ENCODE results near the gene DTL.

DTL gene

GRCh38 chr1:212135166-212135565 lies 99.6 kb downstream of the DTL start:
- no peak for DNase-seq

- DNase-seq: no peak
These were observed 102.3 kb downstream of the DTL start for GRCh38 chr1:212137854-212138253.

GRCh38 chr1:212138457-212138856 lies 102.9 kb downstream of the DTL start:
- DNase-seq: no peak

GRCh38 chr1:212139526-212140135 lies 104.1 kb downstream of the DTL start:
- DNase-seq: no peak

- DNase-seq: no peak
These were observed 105.9 kb downstream of the DTL start for GRCh38 chr1:212141404-212141803.

- no peak for DNase-seq
These were observed 107.5 kb downstream of the DTL start for GRCh38 chr1:212142883-212143530.

- no peak for DNase-seq
These were observed 112.1 kb downstream of the DTL start for GRCh38 chr1:212147581-212148033.

GRCh38 chr1:212149566-212149965 lies 114.0 kb downstream of the DTL start:
- no peak for DNase-seq

- no peak for DNase-seq
These were observed 116.8 kb downstream of the DTL start for GRCh38 chr1:212152308-212152693.

- DNase-seq: no peak
These were observed 117.3 kb downstream of the DTL start for GRCh38 chr1:212152869-212153268.

- DNase-seq: no peak
These were observed 118.1 kb downstream of the DTL start for GRCh38 chr1:212153635-212154034.
